ENCODE data around the gene PNPO.
A peak's percentile ranks its signal among the peaks of the same experiment; 100 is the strongest.

PNPO gene

GRCh38 chr17:47941246-47942095, at the start of gene PNPO:
Gene PNPO (plus strand): TSS chr17:47941571. CDS start chr17:47941676, 105 bp downstream.
- DNase-seq (ENCODE audit: low read depth), result peak; percentile 93

- DNase-seq (ENCODE audit: low read depth), result no peak
Measured at GRCh38 chr17:47894498-47895346, 46.6 kb upstream of the PNPO start.

DNA sequence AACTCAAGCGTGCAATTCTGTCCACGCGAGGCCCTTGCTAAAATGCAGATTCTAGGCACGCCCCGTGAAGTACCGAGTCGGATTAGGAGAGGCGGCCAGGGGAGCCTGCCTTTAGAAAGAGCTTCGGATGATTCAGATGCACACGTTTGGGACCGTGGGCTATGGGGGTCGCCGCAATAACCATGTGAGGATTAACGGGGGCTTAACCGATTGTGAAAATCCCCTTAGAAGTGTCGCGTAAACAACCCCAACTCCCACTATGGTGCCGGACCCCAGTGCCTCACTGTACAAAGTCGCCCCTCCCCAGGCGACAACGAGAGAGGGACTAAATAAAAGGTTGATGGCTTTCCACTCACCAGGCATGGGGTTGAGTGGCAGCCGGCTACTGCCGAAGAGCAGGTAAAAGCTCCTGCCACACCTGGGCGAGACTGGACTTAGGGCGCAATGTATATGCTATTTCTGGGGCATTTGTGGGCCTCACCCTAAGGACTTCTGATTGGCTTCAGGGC, 46.0 kb upstream of the PNPO start:
- DNase-seq (ENCODE audit: low read depth), result no peak

- peak; percentile 100 for DNase-seq (ENCODE audit: low read depth)
Measured at GRCh38 chr17:47895856-47896671, 45.3 kb upstream of the PNPO start, which contains the start of gene SP2. Gene SP2 (plus strand): TSS chr17:47896236. CDS start chr17:47896287, 51 bp downstream.

GRCh38 chr17:47896672-47897490, 44.5 kb upstream of the PNPO start:
- DNase-seq (ENCODE audit: low read depth), result no peak

DNA sequence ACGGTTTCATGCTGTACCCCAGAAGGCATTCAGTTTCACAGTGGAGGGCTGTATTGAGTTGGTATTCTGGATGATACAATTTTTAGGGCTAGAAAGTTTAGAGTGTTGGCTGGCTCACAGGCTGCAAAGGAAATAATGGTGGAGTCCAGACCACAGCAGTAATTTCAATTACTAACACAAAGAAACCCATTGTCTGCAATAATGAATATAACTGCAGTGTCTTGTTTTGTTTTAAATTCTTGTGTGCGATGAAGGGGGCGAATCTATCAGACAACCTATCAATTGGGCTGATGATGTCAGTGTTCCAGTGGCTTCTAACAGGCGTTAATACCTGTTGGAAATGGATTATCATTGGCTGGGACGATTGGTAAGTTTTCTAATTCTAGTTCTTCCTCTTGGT, 43.8 kb upstream of the PNPO start:
- DNase-seq (ENCODE audit: low read depth), result no peak

DNA sequence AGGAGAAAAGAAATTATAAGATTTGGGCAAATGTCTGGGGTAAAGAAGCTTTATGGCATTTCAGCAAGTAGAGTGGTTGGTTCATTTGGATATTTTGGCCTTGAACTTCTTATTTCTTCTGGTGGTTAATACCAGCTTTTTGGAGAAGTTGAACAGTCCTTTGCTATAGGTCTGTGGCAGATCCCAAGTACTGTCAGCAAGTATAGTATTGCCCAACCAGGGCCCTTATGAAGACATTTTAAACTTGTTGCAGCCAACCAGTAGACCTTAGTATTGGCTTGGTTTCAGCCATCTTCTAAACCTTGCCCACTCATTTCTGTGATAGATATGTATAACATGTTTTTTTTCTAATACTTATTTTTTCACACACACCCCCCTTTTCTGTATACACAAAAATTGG, 43.1 kb upstream of the PNPO start:
- DNase-seq (ENCODE audit: low read depth), result no peak

GRCh38 chr17:47899643-47900042, 41.7 kb upstream of the PNPO start:
- DNase-seq (ENCODE audit: low read depth), result no peak

DNA sequence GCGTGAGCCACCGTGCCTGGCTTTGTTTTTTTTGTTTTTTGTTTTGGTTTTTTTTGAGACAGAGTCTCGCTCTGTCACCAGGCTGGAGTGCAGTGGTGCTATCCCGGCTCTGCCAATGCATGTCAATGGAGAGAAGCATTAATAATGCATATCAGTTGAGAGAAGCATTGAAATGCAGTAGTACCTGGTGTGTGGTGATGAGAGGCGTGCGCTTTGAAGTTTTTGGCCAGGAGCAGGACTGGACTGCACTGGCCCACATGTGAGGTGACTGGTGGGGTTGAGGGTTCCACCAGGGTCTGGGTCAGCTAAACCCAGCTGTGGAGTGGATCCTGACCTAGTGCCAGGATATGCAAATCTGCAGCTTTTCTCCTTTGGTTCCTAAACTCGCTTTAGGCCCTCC, 39.9 kb upstream of the PNPO start:
- DNase-seq (ENCODE audit: low read depth), result no peak

- no peak for DNase-seq (ENCODE audit: low read depth)
Measured at GRCh38 chr17:47902039-47902744, 39.2 kb upstream of the PNPO start.

- no peak for DNase-seq (ENCODE audit: low read depth)
Measured at GRCh38 chr17:47905221-47905733, 36.1 kb upstream of the PNPO start.

DNA sequence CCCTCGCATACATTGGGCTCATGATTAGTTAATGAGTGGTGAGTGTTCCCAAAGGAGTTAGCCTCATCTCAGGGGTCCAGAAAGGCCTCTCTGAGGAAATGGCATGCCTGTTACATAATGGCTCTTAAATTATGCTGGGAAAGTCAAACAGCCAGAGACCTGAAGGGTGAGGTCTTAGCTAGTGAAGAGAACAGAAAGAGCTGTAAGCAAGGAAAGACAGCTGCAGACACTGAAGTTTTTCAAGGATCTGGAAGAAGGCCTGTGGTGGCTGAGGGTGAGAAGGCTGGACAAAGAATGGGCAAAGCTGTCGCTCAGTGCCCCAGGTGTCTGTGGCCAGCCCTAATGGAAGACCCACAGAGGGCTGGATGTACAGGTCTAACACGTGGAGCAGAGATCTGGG, 34.9 kb upstream of the PNPO start:
- DNase-seq (ENCODE audit: low read depth), result no peak

GRCh38 chr17:47907932-47908562, 33.3 kb upstream of the PNPO start:
- no peak for DNase-seq (ENCODE audit: low read depth)

- DNase-seq (ENCODE audit: low read depth), result no peak
Measured at GRCh38 chr17:47913050-47913449, 28.3 kb upstream of the PNPO start.

- DNase-seq (ENCODE audit: low read depth), result no peak
Measured at GRCh38 chr17:47914306-47914948, 26.9 kb upstream of the PNPO start.

DNA sequence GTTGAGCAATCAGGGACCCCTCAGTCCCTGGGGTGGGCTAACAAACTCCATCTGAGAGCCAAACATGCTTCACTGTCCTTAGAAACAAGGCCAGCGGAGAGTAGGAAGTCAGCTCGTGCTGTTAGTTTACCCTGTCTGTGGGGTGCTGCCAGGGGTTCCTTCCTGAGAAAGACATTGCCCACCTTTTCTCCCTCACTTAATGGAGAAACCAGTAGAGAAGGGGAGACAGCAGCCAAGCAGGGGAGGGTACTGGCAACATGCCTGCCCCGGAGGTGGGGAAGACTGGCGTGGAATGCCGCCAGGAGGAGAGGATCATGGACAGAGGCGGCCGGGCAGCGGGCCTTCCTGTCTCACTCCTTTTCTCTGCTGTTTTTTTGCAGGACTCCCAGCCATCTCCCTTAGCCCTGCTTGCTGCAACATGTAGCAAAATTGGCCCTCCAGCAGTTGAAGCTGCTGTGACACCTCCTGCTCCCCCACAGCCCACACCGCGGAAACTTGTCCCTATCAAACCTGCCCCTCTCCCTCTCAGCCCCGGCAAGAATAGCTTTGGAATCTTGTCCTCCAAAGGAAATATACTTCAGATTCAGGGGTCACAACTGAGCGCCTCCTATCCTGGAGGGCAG, 25.5 kb upstream of the PNPO start:
- DNase-seq (ENCODE audit: low read depth), result no peak

GRCh38 chr17:47916489-47917208, 24.7 kb upstream of the PNPO start:
- no peak for DNase-seq (ENCODE audit: low read depth)

- no peak for DNase-seq (ENCODE audit: low read depth)
Measured at GRCh38 chr17:47917581-47917980, 23.8 kb upstream of the PNPO start.

Data from activated T-cell treated with anti-CD3 and anti-CD28 coated beads for 24 hours (primary cell).